Measurements from ENCODE around the gene SUN2. TPM values are rescaled to one million over a fixed set of nuclear protein-coding genes. Genes with fewer than 3 reads are reported as not detected.

Gene SUN2
- total and polyA plus RNA-seq, 12 donors, result 38.6 to 178 (median 97.2) TPM

- intact Hi-C loops (cut with DNase I), result loop anchor here in 1 of 10 donors (10.0 kb wide), 1 partner anchor 52 kb away; the partner anchor contains the start of genes GTPBP1 and JOSD1
- H3K36me3 ChIP-seq, result peaks cover 0 to 19% (median 6%) of the 10 kb centered on the region in 9 donors
- no peak for TF ChIP-seq CTCF (IDR thresholded peaks at IDR 0.05)
- peaks cover 2 to 54% (median 27%) of the 10 kb centered on the region in 9 donors for H3K4me1 ChIP-seq
- H3K4me3 ChIP-seq, result peak overlapping the region in 9 of 10 donors; percentile 60 to 82 (median 72)
- ATAC-seq (no peak), DNase-seq (no peak)
- WGBS, 2 donors, result 60% methylated on average over 17 of the region's 17 CpGs
- no peaks in the 10 kb centered on the region for H3K27me3 ChIP-seq
- H3K27ac ChIP-seq, result peak overlapping the region in 9 of 10 donors; percentile 95 to 99 (median 97)
- H3K9me3 ChIP-seq, result no peaks in the 10 kb centered on the region
Measured at GRCh38 chr22:38756711-38757463, 1.1 kb upstream of the SUN2 start.

GRCh38 chr22:38755155-38755910 lies 465 bp downstream of the SUN2 start:
- TF ChIP-seq CTCF (IDR thresholded peaks at IDR 0.05), result no peak
- 0 to 1% methylated on average over 55 to 74 of the region's 74 CpGs for WGBS, 2 donors

GRCh38 chr22:38754751-38755154 lies 1.0 kb downstream of the SUN2 start:
- peak overlapping the region; percentile 36 to 82 (median 71) for H3K4me3 ChIP-seq

More at GRCh38 chr22:38755155-38755910, 465 bp downstream of the SUN2 start:
- intact Hi-C loops (cut with DNase I), result loop anchor here in 3 of 10 donors (1.0 to 10.0 kb wide), 3 partner anchors 48 to 51 kb away; partner anchors contain the start of genes GTPBP1 (in 2 of the 3) and JOSD1 (in 1 of the 3)
- ATAC-seq (peak; percentile 76 to 89 (median 86)), DNase-seq (peak; percentile 89 to 95)
- Histone ChIP-seq H3K4me3 (peak overlapping the region; percentile 36 to 82 (median 71)), H3K4me1 (peaks cover 2 to 69% (median 29%) of the 10 kb centered on the region in 9 donors), H3K9me3 (no peaks in the 10 kb centered on the region), H3K27ac (peak overlapping the region; percentile 93 to 99 (median 96)), H3K27me3 (no peaks in the 10 kb centered on the region), H3K36me3 (peaks cover 0 to 34% (median 21%) of the 10 kb centered on the region in 9 donors)

More at GRCh38 chr22:38754751-38755154, 1.0 kb downstream of the SUN2 start:
- 13 to 15% methylated on average over 12 of the region's 12 CpGs for WGBS, 2 donors
- TF ChIP-seq CTCF (IDR thresholded peaks at IDR 0.05), result no peak
- no peaks in the 10 kb centered on the region for H3K27me3 ChIP-seq
- DNase-seq, result peak in 1 of 2 donors; percentile 50
- peaks cover 2 to 73% (median 29%) of the 10 kb centered on the region in 9 donors for H3K4me1 ChIP-seq
- H3K27ac ChIP-seq, result peak overlapping the region; percentile 93 to 99 (median 96)
- no peaks in the 10 kb centered on the region for H3K9me3 ChIP-seq
- peak in 7 of 8 donors; percentile 1 to 34 (median 23) for ATAC-seq
- intact Hi-C loops (cut with DNase I), result loop anchor here in 6 of 10 donors (1.0 to 10.0 kb wide), 5 partner anchors 37 to 50 kb away; partner anchors contain the start of genes GTPBP1 (in 4 of the 6) and JOSD1 (in 1 of the 6)
- peaks cover 0 to 40% (median 27%) of the 10 kb centered on the region in 9 donors for H3K36me3 ChIP-seq
